GM21528 (cell line): Measurements from ENCODE around the gene ELAVL1.
"Not testable (repeated sequence)": the region's sequence is repeated elsewhere in the genome, so short reads cannot be mapped to it uniquely, and the experiment has no call there.

Experiments used
- ATAC-seq: cut with Tn5 transposase; IDR thresholded peaks from one replicate; pipeline ENCODE4 v1.9.1; 2021; ENCODE audit warnings: mild to moderate bottlenecking, moderate library complexity; ENCODE audit not compliant: unreplicated experiment, low FRiP score

Gene ELAVL1

GRCh38 chr19:7926021-7926726, 79.3 kb downstream of the ELAVL1 start, which contains the start of gene CTXN1:
Gene CTXN1 (minus strand): TSS chr19:7926135. CDS start chr19:7925538, 597 bp downstream.
- ATAC-seq = no peak

- no peak for ATAC-seq
Measured at GRCh38 chr19:7925171-7925851, 80.1 kb downstream of the ELAVL1 start.

- ATAC-seq = no peak
Measured at GRCh38 chr19:7924651-7925170, 80.7 kb downstream of the ELAVL1 start.

- ATAC-seq = no peak
Measured at GRCh38 chr19:7924241-7924640, 81.2 kb downstream of the ELAVL1 start.

GRCh38 chr19:7923295-7924191, 81.9 kb downstream of the ELAVL1 start:
- ATAC-seq = no peak

- no peak for ATAC-seq
Measured at GRCh38 chr19:7922836-7923195, 82.6 kb downstream of the ELAVL1 start.

GRCh38 chr19:7921967-7922835, 83.2 kb downstream of the ELAVL1 start:
- no peak for ATAC-seq

GRCh38 chr19:7921302-7921966, 84.0 kb downstream of the ELAVL1 start:
- ATAC-seq = no peak

GRCh38 chr19:7920519-7921301, 84.7 kb downstream of the ELAVL1 start:
- ATAC-seq = peak; percentile 45

- ATAC-seq = peak; percentile 58
Measured at GRCh38 chr19:7919610-7920518, 85.6 kb downstream of the ELAVL1 start, which contains the start of gene SNAPC2. Gene SNAPC2 (plus strand): TSS chr19:7920338. CDS start chr19:7920367, 29 bp downstream.

- ATAC-seq = no peak
Measured at GRCh38 chr19:7918615-7919421, 86.6 kb downstream of the ELAVL1 start.

GRCh38 chr19:7918062-7918614, 87.3 kb downstream of the ELAVL1 start:
- not testable (repeated sequence) for ATAC-seq

GRCh38 chr19:7917267-7918061, 88.0 kb downstream of the ELAVL1 start:
- ATAC-seq = no peak

- ATAC-seq = no peak
Measured at GRCh38 chr19:7916955-7917266, 88.5 kb downstream of the ELAVL1 start.

- no peak for ATAC-seq
Measured at GRCh38 chr19:7916103-7916954, 89.1 kb downstream of the ELAVL1 start.
